DND-41 (cell line): Measurements from ENCODE around the gene PALD1.

Experiments
- ATAC-seq: fragments of 200-7000 bp; cut with Tn5 transposase; 3 replicates; pipeline ENCODE4 v1.9.1; 2021; ENCODE audit warnings: low read depth; ENCODE audit not compliant: insufficient read depth
- DNase-seq: peaks from one replicate; pipeline ENCODE4 v3.0.0-alpha.2; 2020
- H2AFZ ChIP-seq: 2 replicates; pipeline ENCODE4 v1.6.0; 2012; ENCODE audit warnings: low read depth, low read length
- H3K27ac ChIP-seq: 2 replicates; pipeline ENCODE4 v1.5.1; 2012; ENCODE audit warnings: low read length, inconsistent platforms
- H3K27me3 ChIP-seq: fragments of 200-600 bp; sonication (generic); 2 replicates; pipeline ENCODE4 v1.6.0; 2012; ENCODE audit warnings: low read length, mild to moderate bottlenecking, inconsistent platforms; ENCODE audit not compliant: insufficient read depth, poor library complexity
- H3K36me3 ChIP-seq: 2 replicates; pipeline ENCODE4 v1.5.1; 2012; ENCODE audit warnings: low read length, inconsistent platforms; ENCODE audit not compliant: insufficient read depth
- H3K4me1 ChIP-seq: 2 replicates; pipeline ENCODE4 v1.5.1; 2012; ENCODE audit warnings: mild to moderate bottlenecking, low read length; ENCODE audit not compliant: insufficient read depth
- H3K4me2 ChIP-seq: 2 replicates; pipeline ENCODE4 v1.6.0; 2012; ENCODE audit warnings: mild to moderate bottlenecking, moderate library complexity, low read length, inconsistent platforms; ENCODE audit not compliant: insufficient read depth
- H3K4me3 ChIP-seq, 2 experiments: fragments of 200-600 bp in 1 of 2; shearing (Covaris generic) in 1 of 2; 2 replicates each; pipeline ENCODE4 v1.5.1; 2012 to 2016; ENCODE audit warnings: inconsistent platforms in 2 of 2, low read length in 2 of 2, mild to moderate bottlenecking in 2 of 2, low read depth in 1 of 2, moderate library complexity in 1 of 2
- H3K79me2 ChIP-seq: 2 replicates; pipeline ENCODE4 v1.6.0; 2012; ENCODE audit warnings: low read length, inconsistent platforms; ENCODE audit not compliant: insufficient read depth
- H3K9ac ChIP-seq: 2 replicates; pipeline ENCODE4 v1.6.0; 2012; ENCODE audit warnings: low read depth, mild to moderate bottlenecking, inconsistent platforms, low read length, moderate library complexity
- H3K9me3 ChIP-seq: 2 replicates; pipeline ENCODE4 v1.5.1; 2012; ENCODE audit warnings: low read length, moderate library complexity, mild to moderate bottlenecking, inconsistent platforms; ENCODE audit not compliant: insufficient read depth, severe bottlenecking
- H4K20me1 ChIP-seq: 2 replicates; pipeline ENCODE4 v1.6.0; 2012; ENCODE audit warnings: low read length; ENCODE audit not compliant: insufficient read depth
- EZH2 ChIP-seq: IDR thresholded peaks from 3 replicates; pipeline ENCODE4 v1.6.1; 2012; ENCODE audit warnings: borderline replicate concordance, low read depth, mild to moderate bottlenecking, moderate library complexity, low read length, inconsistent platforms; ENCODE audit not compliant: severe bottlenecking
- TF ChIP-seq, protein P1 (sequence below): IDR thresholded peaks from 2 replicates; pipeline ENCODE4 v1.5.1; 2012; ENCODE audit warnings: borderline replicate concordance, low read length, moderate library complexity, mild to moderate bottlenecking; ENCODE audit not compliant: poor library complexity, severe bottlenecking; ENCODE audit errors: extremely low read depth

The PALD1 gene

DNA sequence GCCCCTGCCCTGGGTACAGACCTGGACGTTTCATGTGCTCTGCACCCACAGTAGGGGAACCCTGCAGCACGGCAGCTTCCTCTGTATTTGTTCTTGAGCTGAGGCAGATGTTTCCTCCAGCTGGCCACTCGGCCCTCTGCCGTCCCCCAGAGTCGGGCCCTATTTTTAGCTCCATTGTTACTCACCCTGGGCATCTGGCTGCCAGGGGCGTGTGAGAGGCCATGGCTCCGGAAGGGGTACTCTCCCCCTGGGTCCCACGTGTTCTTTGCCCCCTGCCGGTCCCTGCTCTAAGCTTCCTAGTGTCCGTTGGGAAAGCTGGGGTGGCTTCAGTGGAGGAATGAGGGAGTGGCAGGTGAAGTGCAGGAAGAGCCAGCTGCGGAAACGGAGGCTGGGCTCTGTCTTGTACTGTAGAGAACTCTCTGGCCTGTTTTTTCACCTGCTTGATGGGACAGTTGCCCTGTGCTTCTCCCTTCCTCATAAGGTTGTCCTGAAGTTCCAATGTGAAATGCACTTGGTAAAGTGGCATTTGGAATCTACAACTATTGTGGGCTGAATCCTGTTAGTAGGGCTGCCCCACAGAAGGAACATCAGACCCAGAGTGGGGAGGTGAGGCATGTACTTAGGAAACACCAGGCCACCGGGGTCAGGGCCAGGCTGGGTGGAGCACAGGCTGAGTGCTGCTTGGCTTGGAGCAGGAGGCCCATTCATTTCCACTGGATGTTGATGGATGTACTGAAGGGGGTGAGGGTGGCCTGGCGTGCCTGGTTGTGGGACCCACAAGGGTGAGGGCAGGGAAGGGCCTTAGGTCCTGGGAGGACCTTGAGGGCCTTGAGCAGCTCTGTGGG is 30.6 kb downstream of the PALD1 start:
- DNase-seq (no peak), ATAC-seq (no peak)
- Histone ChIP-seq H3K4me3 (no peak overlapping the region), H3K4me2 (no peak overlapping the region), H2AFZ (no peak overlapping the region), H3K9me3 (no peaks in the 10 kb centered on the region), H3K9ac (no peak overlapping the region), H3K27ac (no peak overlapping the region), H3K27me3 (no peaks in the 10 kb centered on the region), H4K20me1 (peaks cover 28% of the 10 kb centered on the region; the same call in 1 of the 2 replicates), H3K4me1 (no peaks in the 10 kb centered on the region), H3K36me3 (no peaks in the 10 kb centered on the region), H3K79me2 (no peaks in the 10 kb centered on the region)
- TF ChIP-seq EZH2: no peak
- TF ChIP-seq, protein P1, sequence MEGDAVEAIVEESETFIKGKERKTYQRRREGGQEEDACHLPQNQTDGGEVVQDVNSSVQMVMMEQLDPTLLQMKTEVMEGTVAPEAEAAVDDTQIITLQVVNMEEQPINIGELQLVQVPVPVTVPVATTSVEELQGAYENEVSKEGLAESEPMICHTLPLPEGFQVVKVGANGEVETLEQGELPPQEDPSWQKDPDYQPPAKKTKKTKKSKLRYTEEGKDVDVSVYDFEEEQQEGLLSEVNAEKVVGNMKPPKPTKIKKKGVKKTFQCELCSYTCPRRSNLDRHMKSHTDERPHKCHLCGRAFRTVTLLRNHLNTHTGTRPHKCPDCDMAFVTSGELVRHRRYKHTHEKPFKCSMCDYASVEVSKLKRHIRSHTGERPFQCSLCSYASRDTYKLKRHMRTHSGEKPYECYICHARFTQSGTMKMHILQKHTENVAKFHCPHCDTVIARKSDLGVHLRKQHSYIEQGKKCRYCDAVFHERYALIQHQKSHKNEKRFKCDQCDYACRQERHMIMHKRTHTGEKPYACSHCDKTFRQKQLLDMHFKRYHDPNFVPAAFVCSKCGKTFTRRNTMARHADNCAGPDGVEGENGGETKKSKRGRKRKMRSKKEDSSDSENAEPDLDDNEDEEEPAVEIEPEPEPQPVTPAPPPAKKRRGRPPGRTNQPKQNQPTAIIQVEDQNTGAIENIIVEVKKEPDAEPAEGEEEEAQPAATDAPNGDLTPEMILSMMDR: no peak

DNA sequence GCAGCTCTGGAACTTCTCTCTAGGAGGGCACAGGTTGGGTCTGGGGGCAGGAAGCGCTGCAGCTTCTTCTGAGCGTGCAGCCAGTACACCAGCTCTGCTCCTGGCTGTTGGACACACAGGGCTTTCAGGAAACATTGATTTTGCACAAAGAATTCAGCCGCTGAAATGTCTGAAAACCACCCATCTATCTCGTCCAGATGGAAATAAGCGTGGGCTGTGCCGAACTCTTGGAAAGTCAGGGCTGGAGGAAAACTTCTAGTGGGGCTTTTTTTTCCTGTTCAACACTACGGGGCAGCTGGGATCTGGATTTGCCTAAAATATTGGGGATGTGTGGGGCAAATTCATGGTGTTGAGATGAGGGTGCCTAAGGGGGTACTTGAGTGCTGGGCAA is 31.2 kb downstream of the PALD1 start:
- H3K27me3 ChIP-seq: no peaks in the 10 kb centered on the region
- TF ChIP-seq, protein P1: no peak
- TF ChIP-seq EZH2: no peak
- H4K20me1 ChIP-seq: peaks cover 28% of the 10 kb centered on the region; the same call in 1 of the 2 replicates
- H3K4me1 ChIP-seq: no peaks in the 10 kb centered on the region
- no peak overlapping the region for H3K4me2 ChIP-seq
- H3K79me2 ChIP-seq: no peaks in the 10 kb centered on the region
- H3K36me3 ChIP-seq: no peaks in the 10 kb centered on the region
- no peak overlapping the region for H2AFZ ChIP-seq
- no peaks in the 10 kb centered on the region for H3K9me3 ChIP-seq
- ATAC-seq: no peak
- no peak overlapping the region for H3K4me3 ChIP-seq
- no peak for DNase-seq
- H3K27ac ChIP-seq: no peak overlapping the region
- no peak overlapping the region for H3K9ac ChIP-seq

DNA sequence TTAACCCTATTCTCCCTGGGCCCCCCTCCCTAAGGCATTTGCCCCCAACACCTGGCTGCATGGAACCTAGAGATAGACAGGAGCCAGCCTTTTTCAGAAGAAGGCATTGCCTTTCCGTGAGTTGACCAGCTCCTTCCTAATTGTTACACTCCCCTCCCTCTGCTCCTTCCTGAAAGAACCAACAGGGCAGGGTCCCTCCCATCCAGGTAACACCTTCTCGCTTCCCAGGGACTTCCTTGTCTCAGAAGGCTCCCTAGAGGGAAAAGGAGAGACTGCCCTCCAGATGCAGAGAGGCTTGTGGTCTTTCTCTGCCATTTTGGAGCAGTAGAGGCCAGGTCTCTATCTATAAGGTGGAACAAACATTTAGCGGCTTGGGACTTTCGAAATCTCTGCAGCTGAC is 31.9 kb downstream of the PALD1 start:
- no peak for TF ChIP-seq EZH2
- TF ChIP-seq, protein P1: no peak
- Histone ChIP-seq H3K27ac (no peak overlapping the region), H3K9ac (no peak overlapping the region), H2AFZ (no peak overlapping the region), H3K36me3 (no peaks in the 10 kb centered on the region), H3K9me3 (no peaks in the 10 kb centered on the region), H4K20me1 (peaks cover 28% of the 10 kb centered on the region; the same call in 1 of the 2 replicates), H3K4me3 (no peak overlapping the region), H3K4me1 (no peaks in the 10 kb centered on the region), H3K27me3 (no peaks in the 10 kb centered on the region), H3K79me2 (no peaks in the 10 kb centered on the region), H3K4me2 (no peak overlapping the region)
- DNase-seq (no peak), ATAC-seq (no peak)
